DMS53 treated with DMSO at 0.1 percent for 48 hours (cell line): ENCODE measurements around the gene NEO1.

Experiments used
- DNase-seq: peaks from one replicate; lab custom pipeline; 2025; ENCODE audit not compliant: unreplicated experiment; lab: John Stamatoyannopoulos, UW

Gene NEO1

DNA sequence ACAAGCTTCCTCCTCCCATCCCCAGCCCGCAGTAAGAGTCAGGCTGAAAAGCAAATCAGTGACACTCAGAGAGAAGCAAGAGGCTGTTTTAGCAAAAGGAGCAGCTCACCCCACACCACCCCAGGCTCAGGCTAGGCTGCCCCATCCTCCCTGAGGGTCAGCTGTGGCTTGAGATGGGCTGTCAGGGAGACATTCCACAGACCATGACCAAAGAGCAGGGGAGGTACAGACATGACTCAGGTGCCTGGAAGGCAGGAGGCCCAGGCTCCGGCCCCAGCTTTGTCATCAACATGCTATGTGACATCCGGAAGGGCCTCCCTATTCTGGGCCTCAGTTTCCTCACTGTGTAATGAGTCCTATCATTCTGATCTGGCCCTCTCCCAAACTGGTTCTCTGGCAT is 291.8 kb downstream of the NEO1 start:
- no peak for DNase-seq

DNA sequence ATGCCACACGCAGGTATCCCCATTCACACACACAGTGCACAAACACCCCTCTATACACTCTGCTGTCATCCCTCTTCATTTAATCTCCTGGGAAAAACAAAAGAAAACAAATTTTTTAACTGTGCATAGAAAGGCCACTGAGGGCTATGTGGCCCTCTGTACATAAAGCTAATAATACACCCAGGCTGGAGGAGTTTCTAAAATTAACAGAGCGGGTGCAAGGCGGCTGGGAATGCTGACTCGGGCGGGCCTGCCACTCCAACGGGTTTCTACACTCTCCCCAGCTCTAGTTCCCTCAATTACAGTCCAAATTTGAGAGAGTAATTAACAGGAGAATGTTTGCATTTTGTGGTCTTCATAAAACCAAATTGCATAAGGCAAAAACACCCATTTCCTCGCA is 293.4 kb downstream of the NEO1 start:
- DNase-seq: no peak

DNA sequence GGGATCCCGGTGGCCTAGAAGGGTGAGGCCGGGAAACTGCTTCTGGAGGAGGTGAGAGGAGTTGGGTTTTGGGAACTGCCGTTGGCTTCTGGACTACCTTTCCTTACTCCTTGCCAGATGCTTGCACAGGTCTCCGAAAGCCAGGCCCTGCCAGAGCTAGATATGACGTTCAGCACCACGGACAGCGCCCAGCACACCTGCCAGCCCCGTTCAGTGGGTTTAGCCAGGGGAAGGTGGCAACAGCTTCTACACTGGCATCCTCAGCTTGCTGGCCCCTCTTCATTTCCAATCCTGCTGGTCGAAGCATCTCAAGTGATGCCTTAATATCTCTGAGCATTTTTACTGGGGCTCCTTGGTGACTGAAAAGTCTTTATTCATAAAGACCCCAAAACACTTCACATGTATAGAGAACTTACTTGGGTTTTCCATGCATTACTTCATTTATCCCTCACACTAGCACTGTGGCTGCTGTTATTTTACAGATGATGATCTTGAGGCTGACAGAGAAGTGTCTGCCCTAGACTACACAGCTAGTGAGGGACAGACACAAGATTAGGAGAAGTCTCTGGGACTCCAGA is 294.6 kb downstream of the NEO1 start:
- no peak for DNase-seq

DNA sequence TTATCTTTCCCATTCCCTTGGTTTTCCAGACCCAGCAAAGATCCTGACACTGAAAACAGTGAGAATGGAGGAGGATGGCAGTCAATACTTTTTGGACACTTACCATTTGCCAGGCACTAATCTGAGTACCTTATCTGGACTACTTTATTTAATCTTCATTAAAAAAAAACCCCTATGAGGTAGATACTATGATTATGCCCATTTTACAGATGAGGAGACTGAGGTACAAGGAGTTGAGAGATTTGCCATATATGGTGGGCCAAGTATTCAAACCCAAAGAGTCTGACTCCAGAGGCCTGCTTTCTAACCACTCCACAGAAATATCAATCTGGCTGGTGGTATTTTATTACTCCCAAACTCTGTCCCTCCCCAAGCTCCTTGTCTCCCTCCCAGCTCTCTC is 296.9 kb downstream of the NEO1 start:
- DNase-seq: no peak

DNA sequence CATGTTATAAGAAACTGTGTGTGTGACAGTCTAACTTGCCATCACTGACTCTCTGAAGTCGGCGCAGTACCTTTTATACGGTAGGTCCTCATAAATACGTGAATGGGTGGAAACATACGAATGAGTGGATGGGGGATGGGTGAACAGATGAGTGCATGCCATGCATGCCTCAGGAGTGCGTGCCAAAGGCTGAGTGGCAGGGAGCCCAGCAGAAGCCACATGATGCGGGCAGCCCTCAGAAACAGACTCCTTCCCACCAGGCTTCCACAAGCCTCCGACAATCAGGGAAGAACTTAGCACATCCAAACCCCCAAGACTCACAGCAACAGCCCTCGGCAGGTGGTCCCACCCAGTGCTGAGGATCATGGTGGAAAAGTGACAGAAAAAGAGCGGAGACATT is 299.8 kb downstream of the NEO1 start:
- no peak for DNase-seq

DNA sequence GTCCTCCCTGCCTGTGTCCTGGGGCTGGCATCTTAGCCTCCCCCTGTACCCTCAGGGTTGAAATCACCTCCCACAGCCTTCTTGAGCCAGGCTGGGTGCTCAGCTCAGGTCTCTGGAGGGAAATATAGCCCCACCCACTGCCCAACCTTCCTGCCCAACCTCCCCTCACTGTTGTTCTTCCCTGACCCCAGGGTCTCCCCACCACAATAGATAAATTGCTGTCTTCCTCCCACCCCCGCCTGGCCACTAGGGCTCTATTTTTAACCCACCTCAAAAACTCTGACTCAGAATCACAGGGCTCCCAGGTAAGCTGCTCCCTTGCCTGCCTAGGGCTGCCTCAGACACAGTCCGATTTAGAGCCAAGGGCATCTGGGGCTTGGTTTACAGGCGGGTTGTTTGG is 301.5 kb downstream of the NEO1 start:
- DNase-seq: no peak

DNA sequence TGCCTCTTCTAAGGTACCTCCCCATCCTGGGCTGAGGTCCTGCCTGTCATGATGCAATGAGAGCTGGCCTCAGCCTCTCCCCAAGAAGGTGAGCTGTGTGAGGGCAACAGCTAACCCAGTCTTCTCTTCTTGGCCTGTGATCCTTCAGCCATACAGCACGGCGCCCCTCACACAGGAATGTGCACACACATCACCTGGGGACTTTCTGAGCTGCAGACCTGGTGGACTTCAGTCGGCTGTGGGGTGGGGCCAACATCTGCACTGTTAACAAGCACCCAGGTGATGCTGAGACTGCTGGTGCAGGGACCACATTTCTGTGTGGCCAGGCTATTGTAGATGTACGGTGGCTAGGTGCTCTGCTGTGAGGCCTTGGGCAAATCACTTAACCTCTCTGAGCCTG is 302.0 kb downstream of the NEO1 start:
- DNase-seq: no peak
